NK-92 (cell line): ENCODE data around the gene SHMT2.

Experiments used
- DNase-seq: peaks from one replicate; lab custom pipeline; 2025; ENCODE audit not compliant: unreplicated experiment; lab: John Stamatoyannopoulos, UW

Gene SHMT2

GRCh38 chr12:57196956-57197355 lies 32.6 kb upstream of the SHMT2 start:
- no peak for DNase-seq

- DNase-seq, result no peak
These were observed 31.2 kb upstream of the SHMT2 start for GRCh38 chr12:57198329-57198728.

- no peak for DNase-seq
These were observed 30.3 kb upstream of the SHMT2 start for GRCh38 chr12:57199191-57199590.

- no peak for DNase-seq
These were observed 29.0 kb upstream of the SHMT2 start for GRCh38 chr12:57200497-57200896.

GRCh38 chr12:57201219-57201618 lies 28.3 kb upstream of the SHMT2 start:
- DNase-seq, result no peak

GRCh38 chr12:57201631-57202030 lies 27.9 kb upstream of the SHMT2 start:
- DNase-seq, result no peak

- DNase-seq, result no peak
These were observed 27.2 kb upstream of the SHMT2 start for GRCh38 chr12:57202321-57202720.

GRCh38 chr12:57203201-57203600 lies 26.3 kb upstream of the SHMT2 start:
- no peak for DNase-seq

- no peak for DNase-seq
These were observed 25.7 kb upstream of the SHMT2 start for GRCh38 chr12:57203791-57204190.

- DNase-seq, result no peak
These were observed 25.1 kb upstream of the SHMT2 start for GRCh38 chr12:57204454-57204853.

- DNase-seq, result no peak
These were observed 24.3 kb upstream of the SHMT2 start for GRCh38 chr12:57205186-57205585.

- no peak for DNase-seq
These were observed 23.6 kb upstream of the SHMT2 start for GRCh38 chr12:57205931-57206330.

GRCh38 chr12:57207731-57208630 lies 21.5 kb upstream of the SHMT2 start:
- DNase-seq, result no peak

GRCh38 chr12:57208631-57209282 lies 20.8 kb upstream of the SHMT2 start:
- DNase-seq, result no peak

GRCh38 chr12:57209916-57210315 lies 19.6 kb upstream of the SHMT2 start:
- no peak for DNase-seq

- DNase-seq, result no peak
These were observed 19.1 kb upstream of the SHMT2 start for GRCh38 chr12:57210461-57210860.

GRCh38 chr12:57210926-57211692 lies 18.4 kb upstream of the SHMT2 start:
- no peak for DNase-seq

GRCh38 chr12:57211791-57212700 lies 17.5 kb upstream of the SHMT2 start:
- DNase-seq, result no peak

- DNase-seq, result no peak
These were observed 16.8 kb upstream of the SHMT2 start for GRCh38 chr12:57212701-57213057.

- DNase-seq, result no peak
These were observed 16.3 kb upstream of the SHMT2 start for GRCh38 chr12:57213058-57213715.
